HepG2 (cell line): Measurements from ENCODE around the gene ZFPL1. TPM values are rescaled to one million over a fixed set of nuclear protein-coding genes. Genes with fewer than 3 reads are reported as not detected.

Source experiments
- ARNT ChIP-seq: fragments of 450-650 bp; IDR thresholded peaks from 2 replicates; pipeline ENCODE4 v1.6.1; 2017
- ARNTL ChIP-seq: sonication (generic); formaldehyde crosslinking; IDR thresholded peaks from 2 replicates; pipeline ENCODE4 v1.4.0; 2020; ENCODE audit warnings: mild to moderate bottlenecking, missing genetic modification reagents
- GFI1 ChIP-seq: sonication (generic); formaldehyde crosslinking; IDR thresholded peaks from 2 replicates; pipeline ENCODE4 v1.5.0; 2020; ENCODE audit warnings: missing genetic modification reagents, mild to moderate bottlenecking, borderline replicate concordance
- GTF2F1 ChIP-seq: fragments of 150-350 bp; IDR thresholded peaks from 2 replicates; pipeline ENCODE4 v1.6.1; 2014; ENCODE audit warnings: low read length
- HMGXB4 ChIP-seq, 2 experiments: sonication (generic) in 1 of 2; formaldehyde crosslinking in 1 of 2; IDR thresholded peaks; 2 replicates each; pipeline versions ENCODE4 v1.4.0 to v1.6.1; 2018 to 2020; ENCODE audit warnings: missing genetic modification reagents in 2 of 2, borderline replicate concordance in 1 of 2, low read depth in 1 of 2, mild to moderate bottlenecking in 1 of 2, missing biosample characterization in 1 of 2
- MATR3 ChIP-seq: sonication (generic); formaldehyde crosslinking; IDR thresholded peaks from 2 replicates; pipeline ENCODE4 v1.4.0; 2020; ENCODE audit warnings: missing genetic modification reagents
- MTA3 ChIP-seq: sonication (generic); formaldehyde crosslinking; IDR thresholded peaks from 2 replicates; pipeline ENCODE4 v1.4.0; 2020; ENCODE audit warnings: missing genetic modification reagents
- NR2F2 ChIP-seq: IDR thresholded peaks from 2 replicates; pipeline ENCODE4 v1.6.1; 2012; ENCODE audit warnings: low read depth, inconsistent platforms, borderline replicate concordance
- PAF1 ChIP-seq: IDR thresholded peaks from 2 replicates; pipeline ENCODE4 v1.6.1; 2016; ENCODE audit warnings: missing genetic modification reagents, missing compliant biosample characterization
- SNAI1 ChIP-seq: sonication (generic); formaldehyde crosslinking; IDR thresholded peaks from 2 replicates; pipeline ENCODE4 v1.5.0; 2020; ENCODE audit warnings: mild to moderate bottlenecking, missing genetic modification reagents, borderline replicate concordance
- SPEN ChIP-seq: sonication (generic); formaldehyde crosslinking; IDR thresholded peaks from 2 replicates; pipeline ENCODE4 v1.5.1; 2020; ENCODE audit warnings: low read depth, mild to moderate bottlenecking, missing genetic modification reagents
- SRSF9 ChIP-seq: fragments of 200-400 bp; formaldehyde crosslinking; IDR thresholded peaks from 2 replicates; pipeline ENCODE4 v1.6.1; 2018; ENCODE audit warnings: borderline replicate concordance, mild to moderate bottlenecking, low read depth, low read length; ENCODE audit not compliant: insufficient read depth, poor library complexity, severe bottlenecking
- TOE1 ChIP-seq: sonication (generic); formaldehyde crosslinking; IDR thresholded peaks from 2 replicates; pipeline ENCODE4 v1.4.0; 2020; ENCODE audit warnings: mild to moderate bottlenecking, missing genetic modification reagents
- TRIM24 ChIP-seq: sonication (generic); formaldehyde crosslinking; IDR thresholded peaks from 2 replicates; pipeline ENCODE4 v1.8.0; 2022; ENCODE audit warnings: mild to moderate bottlenecking, missing genetic modification reagents
- ZBTB7A ChIP-seq: sonication (generic); formaldehyde crosslinking; IDR thresholded peaks from 2 replicates; pipeline ENCODE4 v1.8.0; 2022; ENCODE audit warnings: mild to moderate bottlenecking, missing genetic modification reagents
- ZNF597 ChIP-seq: sonication (generic); formaldehyde crosslinking; IDR thresholded peaks from 2 replicates; pipeline ENCODE4 v1.5.0; 2020; ENCODE audit warnings: missing genetic modification reagents
- ZNF614 ChIP-seq: IDR thresholded peaks from 2 replicates; pipeline ENCODE4 v1.6.1; 2018; ENCODE audit warnings: missing biosample characterization, missing genetic modification reagents, inconsistent platforms, borderline replicate concordance
- ZNF652 ChIP-seq: IDR thresholded peaks from 2 replicates; pipeline ENCODE4 v1.6.1; 2016; ENCODE audit warnings: low read depth, borderline replicate concordance
- ZNF768 ChIP-seq: sonication (generic); formaldehyde crosslinking; IDR thresholded peaks from 2 replicates; pipeline ENCODE4 v1.4.0; 2020; ENCODE audit warnings: missing genetic modification reagents
- ZNF777 ChIP-seq: sonication (generic); formaldehyde crosslinking; IDR thresholded peaks from 2 replicates; pipeline ENCODE4 v1.4.0; 2020; ENCODE audit warnings: missing genetic modification reagents
- ZNF83 ChIP-seq: sonication (generic); formaldehyde crosslinking; IDR thresholded peaks from 2 replicates; pipeline ENCODE4 v1.4.0; 2020; ENCODE audit warnings: missing genetic modification reagents, mild to moderate bottlenecking, borderline replicate concordance
- ZNF839 ChIP-seq: sonication (generic); formaldehyde crosslinking; IDR thresholded peaks from 2 replicates; pipeline ENCODE4 v1.4.0; 2020; ENCODE audit warnings: missing genetic modification reagents, mild to moderate bottlenecking, borderline replicate concordance
- polyA plus RNA-seq, 8 experiments: library from polyadenylated mRNA; depleted of rRNA in 3 of 8; stranded (reverse) in 7 of 8; unstranded in 1 of 8; fragments of >200 nt; fragmentation: Illumina TruSeq in 4 of 8; extraction: Trizol in 4 of 8; gene quantifications; 2 replicates each; pipeline versions ENCODE4 v1.2.1 to v1.2.3, GENCODE V29; 2011 to 2016; ENCODE audit warnings: low read depth in 4 of 8, missing spikeins in 1 of 8, mixed read lengths in 1 of 8; ENCODE audit not compliant: insufficient read depth in 1 of 8
- total RNA-seq, 5 experiments: library from RNA; depleted of rRNA; stranded (reverse); fragments of >200 nt; fragmentation: Illumina TruSeq; extraction: Trizol; gene quantifications; 2 replicates each; pipeline ENCODE4 v1.2.3, GENCODE V29; 2016; ENCODE audit warnings: low read depth in 1 of 5
- TF ChIP-seq, protein P1 (sequence below): sonication (generic); formaldehyde crosslinking; IDR thresholded peaks from 2 replicates; pipeline ENCODE4 v1.8.1; 2022; ENCODE audit warnings: low read depth, mild to moderate bottlenecking, missing genetic modification reagents
- TF ChIP-seq, protein P2 (sequence below): sonication (generic); formaldehyde crosslinking; IDR thresholded peaks from 2 replicates; pipeline ENCODE4 v1.4.0; 2020; ENCODE audit warnings: missing genetic modification reagents

Gene ZFPL1
- total and polyA plus RNA-seq, 2 of the 13 experiments (the other 11 are each of a cell fraction or from before 2014, with no cell fraction given): 32.2 to 56.0 TPM

DNA sequence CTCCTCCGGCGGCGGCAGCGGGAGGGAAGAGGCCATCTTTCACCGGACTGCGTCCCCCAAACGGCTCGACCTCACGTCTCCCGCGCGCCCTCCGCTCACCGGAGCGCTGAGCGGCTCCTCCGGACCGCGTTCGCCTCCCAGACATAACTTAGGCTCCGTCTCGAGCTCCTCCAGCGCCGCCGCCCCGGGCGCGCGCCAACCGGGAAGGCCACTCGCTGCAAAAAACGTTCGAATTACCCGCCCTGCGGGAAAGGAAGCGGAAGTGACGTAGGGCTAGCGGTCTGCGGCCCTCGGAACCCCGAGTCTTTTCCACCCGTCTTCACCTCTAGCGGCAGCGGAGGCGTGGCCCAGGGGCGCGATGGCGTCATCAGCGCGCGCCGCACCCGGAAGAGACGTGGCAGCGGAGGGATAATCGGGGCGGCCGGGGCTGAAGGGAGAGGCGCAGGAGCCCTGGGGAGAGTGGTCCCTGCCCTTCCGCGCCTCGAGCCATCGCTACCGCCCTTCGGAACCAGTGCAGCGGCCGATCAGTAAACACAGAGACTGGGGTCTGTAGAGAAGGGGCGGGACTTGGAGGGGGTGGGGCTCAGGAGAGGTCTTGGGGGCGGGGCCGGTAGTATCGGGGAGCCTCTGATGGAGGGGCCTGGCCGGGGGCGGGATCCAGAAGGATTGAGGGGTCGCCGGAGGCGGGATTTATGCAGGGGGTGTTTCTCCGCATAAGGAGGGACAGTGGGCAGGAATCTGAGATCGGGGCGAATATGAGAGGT is at the start of gene ZFPL1, which contains the start of gene CDCA5 (continued):
- TF ChIP-seq SNAI1 (CRISPR knock-in tag) (no peak), TOE1 (CRISPR knock-in tag) (no peak), GTF2F1 (no peak), ARNT (no peak), NR2F2 (no peak; the same call in 1 of the 2 replicates), ZNF614 (CRISPR knock-in tag) (peak; percentile 81; the same call in 1 of the 2 replicates), ZNF768 (CRISPR knock-in tag) (peak; percentile 18; the same call in 1 of the 2 replicates), HMGXB4 (CRISPR knock-in tag; IDR thresholded peaks at IDR 0.05; ENCODE audit: borderline replicate concordance in 1 of 2, low read depth in 1 of 2) (peak; percentile 42 to 87; a peak in 2 of 4 replicates), ZBTB7A (CRISPR knock-in tag) (0 out of 2 replicates have a peak, but pooled peaks have one; percentile 36), ZNF83 (CRISPR knock-in tag) (peak; percentile 68; the same call in 1 of the 2 replicates), PAF1 (CRISPR knock-in tag) (no peak), ZNF652 (CRISPR knock-in tag) (no peak), SPEN (CRISPR knock-in tag) (peak; percentile 87), ARNTL (CRISPR knock-in tag) (peak; percentile 26; the same call in 1 of the 2 replicates), MATR3 (CRISPR knock-in tag) (no peak), ZNF597 (CRISPR knock-in tag) (no peak), GFI1 (CRISPR knock-in tag) (no peak; the same call in 1 of the 2 replicates), ZNF839 (no peak; the same call in 1 of the 2 replicates), ZNF777 (CRISPR knock-in tag) (no peak), MTA3 (CRISPR knock-in tag) (no peak), SRSF9 (no peak), TRIM24 (CRISPR knock-in tag) (no peak)
- TF ChIP-seq, protein P1, sequence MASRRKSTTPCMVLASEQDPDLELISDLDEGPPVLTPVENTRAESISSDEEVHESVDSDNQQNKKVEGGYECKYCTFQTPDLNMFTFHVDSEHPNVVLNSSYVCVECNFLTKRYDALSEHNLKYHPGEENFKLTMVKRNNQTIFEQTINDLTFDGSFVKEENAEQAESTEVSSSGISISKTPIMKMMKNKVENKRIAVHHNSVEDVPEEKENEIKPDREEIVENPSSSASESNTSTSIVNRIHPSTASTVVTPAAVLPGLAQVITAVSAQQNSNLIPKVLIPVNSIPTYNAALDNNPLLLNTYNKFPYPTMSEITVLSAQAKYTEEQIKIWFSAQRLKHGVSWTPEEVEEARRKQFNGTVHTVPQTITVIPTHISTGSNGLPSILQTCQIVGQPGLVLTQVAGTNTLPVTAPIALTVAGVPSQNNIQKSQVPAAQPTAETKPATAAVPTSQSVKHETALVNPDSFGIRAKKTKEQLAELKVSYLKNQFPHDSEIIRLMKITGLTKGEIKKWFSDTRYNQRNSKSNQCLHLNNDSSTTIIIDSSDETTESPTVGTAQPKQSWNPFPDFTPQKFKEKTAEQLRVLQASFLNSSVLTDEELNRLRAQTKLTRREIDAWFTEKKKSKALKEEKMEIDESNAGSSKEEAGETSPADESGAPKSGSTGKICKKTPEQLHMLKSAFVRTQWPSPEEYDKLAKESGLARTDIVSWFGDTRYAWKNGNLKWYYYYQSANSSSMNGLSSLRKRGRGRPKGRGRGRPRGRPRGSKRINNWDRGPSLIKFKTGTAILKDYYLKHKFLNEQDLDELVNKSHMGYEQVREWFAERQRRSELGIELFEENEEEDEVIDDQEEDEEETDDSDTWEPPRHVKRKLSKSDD: peak; percentile 90
- TF ChIP-seq, protein P2, sequence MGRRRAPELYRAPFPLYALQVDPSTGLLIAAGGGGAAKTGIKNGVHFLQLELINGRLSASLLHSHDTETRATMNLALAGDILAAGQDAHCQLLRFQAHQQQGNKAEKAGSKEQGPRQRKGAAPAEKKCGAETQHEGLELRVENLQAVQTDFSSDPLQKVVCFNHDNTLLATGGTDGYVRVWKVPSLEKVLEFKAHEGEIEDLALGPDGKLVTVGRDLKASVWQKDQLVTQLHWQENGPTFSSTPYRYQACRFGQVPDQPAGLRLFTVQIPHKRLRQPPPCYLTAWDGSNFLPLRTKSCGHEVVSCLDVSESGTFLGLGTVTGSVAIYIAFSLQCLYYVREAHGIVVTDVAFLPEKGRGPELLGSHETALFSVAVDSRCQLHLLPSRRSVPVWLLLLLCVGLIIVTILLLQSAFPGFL (CRISPR knock-in tag): no peak
